Spleen (tissue), 11 donors: ENCODE results near the gene NAT14. TPM values are rescaled to one million over a fixed set of nuclear protein-coding genes. Genes with fewer than 3 reads are reported as not detected.

ENCODE experiments used
- DNase-seq: peaks from one replicate; pipeline ENCODE4 v3.0.0-alpha.2; 2020
- H3K27ac ChIP-seq, 8 donors: fragments of 200-600 bp; sonication (generic) in 7 of 8; 1 replicate in 4 of 8; 2 replicates in 4 of 8; pipeline versions ENCODE4 v1.5.0 to v1.8.0; 2016 to 2021; ENCODE audit warnings: inconsistent platforms in 4 of 8, mild to moderate bottlenecking in 4 of 8, moderate library complexity in 1 of 8
- H3K27me3 ChIP-seq, 7 donors: fragments of 200-600 bp; sonication (generic) in 6 of 7; replicated peaks in 1 of 7; 1 replicate in 4 of 7; 2 replicates in 3 of 7; pipeline versions ENCODE4 v1.5.0 to v1.8.0; 2016 to 2021; ENCODE audit warnings: inconsistent platforms in 3 of 7, mild to moderate bottlenecking in 1 of 7
- H3K36me3 ChIP-seq, 6 donors: fragments of 200-600 bp; sonication (generic) in 5 of 6; 1 replicate in 4 of 6; 2 replicates in 2 of 6; pipeline versions ENCODE4 v1.5.0 to v1.8.0; 2016 to 2021; ENCODE audit warnings: inconsistent platforms in 2 of 6
- H3K4me1 ChIP-seq, 6 donors: fragments of 200-600 bp; sonication (generic) in 5 of 6; 1 replicate in 3 of 6; 2 replicates in 3 of 6; pipeline versions ENCODE4 v1.5.0 to v1.8.0; 2016 to 2021; ENCODE audit warnings: inconsistent platforms in 3 of 6
- H3K4me3 ChIP-seq, 8 donors: fragments of 200-600 bp; sonication (generic) in 7 of 8; 1 replicate in 4 of 8; 2 replicates in 4 of 8; pipeline versions ENCODE4 v1.5.0 to v1.8.0; 2016 to 2021; ENCODE audit warnings: inconsistent platforms in 4 of 8, mild to moderate bottlenecking in 4 of 8, moderate library complexity in 2 of 8
- H3K9me3 ChIP-seq, 8 donors: fragments of 200-600 bp; sonication (generic) in 7 of 8; 1 replicate in 4 of 8; 2 replicates in 4 of 8; pipeline versions ENCODE4 v1.5.0 to v1.8.0; 2016 to 2021; ENCODE audit warnings: inconsistent platforms in 4 of 8
- CTCF ChIP-seq, 11 experiments: fragments of 200-600 bp in 7 of 11; fragments of 450-650 bp in 4 of 11; sonication (generic) in 4 of 11; IDR thresholded peaks in 8 of 11; conservative IDR thresholded peaks in 3 of 11; 1 replicate in 7 of 11; 2 replicates in 4 of 11; pipeline versions ENCODE4 v1.4.0 to v1.8.0; 2016 to 2021; ENCODE audit warnings: antibody characterized with exemption in 11 of 11, inconsistent platforms in 4 of 11, mild to moderate bottlenecking in 1 of 11
- POLR2A ChIP-seq, 3 donors: fragments of 450-650 bp; IDR thresholded peaks; one replicate each; pipeline ENCODE4 v1.5.1; 2017; ENCODE audit warnings: antibody characterized with exemption in 3 of 3, mild to moderate bottlenecking in 1 of 3
- POLR2AphosphoS5 ChIP-seq, 3 donors: sonication (generic); formaldehyde crosslinking; IDR thresholded peaks; one replicate each; pipeline ENCODE4 v1.5.1; 2017; ENCODE audit warnings: antibody characterized with exemption in 3 of 3
- WGBS, 5 donors: extraction: QIAGEN DNeasy Blood & Tissue Kit in 3 of 5; methylation state at CpG; one replicate each; pipeline versions ENCODE4 v1.1.5 to v1.1.7; 2013 to 2018; 5-methylcytosine and 5-hydroxymethylcytosine counted together
- intact Hi-C: fragments of 100-400 bp; cut with DNase I; formaldehyde crosslinking; loops from one replicate; pipeline ENCODE4 v1.15.0; 2023; ENCODE audit warnings: low total_unique reads
- polyA plus RNA-seq, 3 donors: library from polyadenylated mRNA; stranded (reverse); fragments of 200-250 nt; gene quantifications; one replicate each; pipeline ENCODE4 v1.2.1, GENCODE V29; 2013
- total RNA-seq, 7 donors: library from RNA; depleted of rRNA in 3 of 7; stranded (reverse); fragments of >200 nt in 3 of 7; fragmentation: NEBNext Ultra II Directional in 4 of 7; extraction: Animal tissue kit (Norgen Biotek cat#: 25700) in 4 of 7; gene quantifications; one replicate each; pipeline versions ENCODE4 v1.1.0 to v1.2.1, GENCODE V29; 2016 to 2021
- donor health status: healthy with polysubstance abuse.
- donor health status: DM: no; HTN: no; CAD: no; lungs with moderate emphysema.
- donor health status: DM: no; HTN: no; CAD: no.
- donor health status: Bipolar disorder and iron deficiency.
- donor health status: healthy.
- donor health status: DM: no; HTN: no; CAD: no.
- donor health status: DM: yes; HTN: yes; CAD: no.

Gene NAT14
- total and polyA plus RNA-seq, 10 donors, result 1.9 to 17.7 (median 8.2) TPM

GRCh38 chr19:55473225-55474012 lies 11.6 kb upstream of the NAT14 start:
- DNase-seq, result no peak
- H3K9me3 ChIP-seq, result no peaks in the 10 kb centered on the region
- H3K36me3 ChIP-seq, result no peaks in the 10 kb centered on the region
- H3K4me3 ChIP-seq, result no peak overlapping the region
- H3K4me1 ChIP-seq, result peaks cover 3 to 38% (median 23%) of the 10 kb centered on the region in 6 donors
- H3K27ac ChIP-seq, result peak overlapping the region in 5 of 8 donors; percentile 36 to 64 (median 56)
- intact Hi-C loops, result no loop called here
- no peaks in the 10 kb centered on the region for H3K27me3 ChIP-seq
- TF ChIP-seq POLR2A (IDR thresholded peaks at IDR 0.05) (no peak), CTCF (IDR thresholded peaks at IDR 0.05 in 8 of 11, conservative IDR thresholded peaks at IDR 0.05 in 3 of 11) (no peak), POLR2AphosphoS5 (IDR thresholded peaks at IDR 0.05) (no peak)
- WGBS, 5 donors, result 75 to 80% (median 79%) methylated on average over 16 of the region's 16 CpGs

GRCh38 chr19:55474269-55475265 lies 10.4 kb upstream of the NAT14 start:
- 91 to 93% (median 92%) methylated on average over 18 to 19 of the region's 19 CpGs for WGBS, 5 donors
- H3K27me3 ChIP-seq, result no peaks in the 10 kb centered on the region
- no peak overlapping the region for H3K4me3 ChIP-seq
- H3K4me1 ChIP-seq, result peaks cover 3 to 47% (median 25%) of the 10 kb centered on the region in 6 donors
- intact Hi-C loops, result no loop called here
- TF ChIP-seq POLR2A (IDR thresholded peaks at IDR 0.05) (no peak), CTCF (IDR thresholded peaks at IDR 0.05 in 8 of 11, conservative IDR thresholded peaks at IDR 0.05 in 3 of 11) (no peak), POLR2AphosphoS5 (IDR thresholded peaks at IDR 0.05) (no peak)
- DNase-seq, result no peak
- no peaks in the 10 kb centered on the region for H3K36me3 ChIP-seq
- H3K9me3 ChIP-seq, result no peaks in the 10 kb centered on the region
- H3K27ac ChIP-seq, result peak overlapping the region in 5 of 8 donors; percentile 36 to 64 (median 56)

- peak within 1 kb of the TSS; percentile 76 to 99 (median 97) for H3K27ac ChIP-seq
- WGBS, 5 donors, result 1 to 4% (median 1%) methylated on average over 23 to 61 of the region's 61 CpGs
- peak within 1 kb of the TSS; percentile 50 to 85 (median 59) for H3K4me3 ChIP-seq
- peak; percentile 97 to 99 (median 98) for TF ChIP-seq POLR2AphosphoS5 (IDR thresholded peaks at IDR 0.05)
- TF ChIP-seq POLR2A (IDR thresholded peaks at IDR 0.05), result peak; percentile 33 to 77 (median 34)
- TF ChIP-seq CTCF (IDR thresholded peaks at IDR 0.05 in 8 of 11, conservative IDR thresholded peaks at IDR 0.05 in 3 of 11), result peak in 1 of 11 experiments; percentile 25
- DNase-seq, result peak; percentile 99
- H3K9me3 ChIP-seq, result no peaks in the 10 kb centered on the region
- H3K36me3 ChIP-seq, result peaks cover 0 to 10% (median 4%) of the 10 kb centered on the region in 6 donors
- intact Hi-C loops, result no loop called here
- no peaks in the 10 kb centered on the region for H3K27me3 ChIP-seq
- peaks cover 3 to 50% (median 25%) of the 10 kb centered on the region in 6 donors for H3K4me1 ChIP-seq
These were observed 8.8 kb upstream of the NAT14 start, which contains the start of gene ZNF628 for GRCh38 chr19:55476100-55476775. Gene ZNF628, plus strand, starts transcription at chr19:55476617. Its CDS starts 3,294 bp downstream, at chr19:55479911.
